GM12878 (cell line): Measurements from ENCODE around the gene TMEM223. TPM values are rescaled to one million over a fixed set of nuclear protein-coding genes. Genes with fewer than 3 reads are reported as not detected.

Source experiments
- BACH1 ChIP-seq: fragments of 450-650 bp; IDR thresholded peaks from 2 replicates; pipeline ENCODE4 v1.6.1; 2017; ENCODE audit warnings: mild to moderate bottlenecking, borderline replicate concordance
- BCL11A ChIP-seq: IDR thresholded peaks from 2 replicates; pipeline ENCODE4 v1.6.1; 2011; ENCODE audit warnings: low read depth, low read length
- BCL3 ChIP-seq: IDR thresholded peaks from 2 replicates; pipeline ENCODE4 v1.6.1; 2011; ENCODE audit warnings: borderline replicate concordance, low read depth, mild to moderate bottlenecking, moderate library complexity, low read length; ENCODE audit not compliant: insufficient read depth, poor library complexity, severe bottlenecking
- BMI1 ChIP-seq: fragments of 450-650 bp; IDR thresholded peaks from 2 replicates; pipeline ENCODE4 v1.6.1; 2016; ENCODE audit warnings: mild to moderate bottlenecking, moderate library complexity, borderline replicate concordance
- BRCA1 ChIP-seq: IDR thresholded peaks from 2 replicates; pipeline ENCODE4 v1.6.1; 2011; ENCODE audit warnings: low read depth, low read length, improper control_type of control experiment
- ESRRA ChIP-seq: IDR thresholded peaks from 2 replicates; pipeline ENCODE4 v1.6.1; 2012; ENCODE audit warnings: mild to moderate bottlenecking, low read length, improper control_type of control experiment
- EZH2 ChIP-seq: IDR thresholded peaks from 2 replicates; pipeline ENCODE4 v1.6.1; 2012; ENCODE audit warnings: low read depth, mild to moderate bottlenecking, control low read depth, inconsistent platforms, low read length, borderline replicate concordance; ENCODE audit not compliant: control insufficient read depth
- GABPA ChIP-seq: IDR thresholded peaks from 2 replicates; pipeline ENCODE4 v1.6.1; 2014; ENCODE audit warnings: antibody characterized with exemption, low read depth, mild to moderate bottlenecking, inconsistent platforms
- IKZF1 ChIP-seq: fragments of 450-650 bp; conservative IDR thresholded peaks from 2 replicates; pipeline ENCODE4 v1.6.1; 2017; ENCODE audit warnings: antibody characterized with exemption, mild to moderate bottlenecking
- IRF3 ChIP-seq: fragments of 450-650 bp; IDR thresholded peaks from 2 replicates; pipeline ENCODE4 v1.6.1; 2014; ENCODE audit warnings: mild to moderate bottlenecking
- JUNB ChIP-seq: IDR thresholded peaks from 2 replicates; pipeline ENCODE4 v1.6.1; 2016; ENCODE audit warnings: antibody characterized with exemption, mild to moderate bottlenecking
- LARP7 ChIP-seq: fragments of 450-650 bp; IDR thresholded peaks from 2 replicates; pipeline ENCODE4 v1.6.1; 2017; ENCODE audit warnings: mild to moderate bottlenecking
- MEF2B ChIP-seq: fragments of 450-650 bp; IDR thresholded peaks from 2 replicates; pipeline ENCODE4 v1.6.1; 2018; ENCODE audit warnings: mild to moderate bottlenecking, moderate library complexity; ENCODE audit not compliant: partially characterized antibody, poor library complexity, severe bottlenecking
- NBN ChIP-seq: fragments of 450-650 bp; IDR thresholded peaks from 2 replicates; pipeline ENCODE4 v1.6.1; 2016
- NR2C1 ChIP-seq: fragments of 450-650 bp; IDR thresholded peaks from 2 replicates; pipeline ENCODE4 v1.6.1; 2017; ENCODE audit warnings: antibody characterized with exemption, mild to moderate bottlenecking, moderate library complexity
- PBX3 ChIP-seq: IDR thresholded peaks from 2 replicates; pipeline ENCODE4 v1.6.1; 2011; ENCODE audit warnings: mild to moderate bottlenecking, low read depth, low read length, moderate library complexity; ENCODE audit not compliant: insufficient replicate concordance
- POLR2AphosphoS2 ChIP-seq: IDR thresholded peaks from 2 replicates; pipeline ENCODE4 v1.6.1; 2011; ENCODE audit warnings: low read depth, mild to moderate bottlenecking, low read length, improper control_type of control experiment, moderate library complexity
- RELB ChIP-seq: fragments of 450-650 bp; IDR thresholded peaks from 2 replicates; pipeline ENCODE4 v1.6.1; 2017; ENCODE audit warnings: low read depth, mild to moderate bottlenecking, moderate library complexity
- REST ChIP-seq: IDR thresholded peaks from 2 replicates; pipeline ENCODE4 v1.6.1; 2012; ENCODE audit warnings: mild to moderate bottlenecking, low read depth, low read length
- SIN3A ChIP-seq: IDR thresholded peaks from 2 replicates; pipeline ENCODE4 v1.6.1; 2012; ENCODE audit warnings: low read depth, low read length, improper control_type of control experiment
- STAT1 ChIP-seq: fragments of 450-650 bp; conservative IDR thresholded peaks from 2 replicates; pipeline ENCODE4 v1.6.1; 2014; ENCODE audit warnings: antibody characterized with exemption, mild to moderate bottlenecking
- polyA plus RNA-seq, 11 experiments: library from polyadenylated mRNA; depleted of rRNA in 4 of 11; unstranded in 6 of 11; stranded (reverse) in 5 of 11; fragments of >200 nt; fragmentation: Nextera tagmentation in 4 of 11; fragmentation: Illumina TruSeq in 1 of 11; extraction: Ambion mirVana in 4 of 11; extraction: Trizol in 1 of 11; gene quantifications; 1 replicate in 1 of 11; 2 replicates in 10 of 11; pipeline versions ENCODE4 v1.2.1 to v1.2.3, GENCODE V29; 2011 to 2016; ENCODE audit warnings: inconsistent platforms in 2 of 11, missing spikeins in 2 of 11, low read depth in 1 of 11
- total RNA-seq, 4 experiments: library from RNA; depleted of rRNA in 3 of 4; stranded (reverse); fragments of >200 nt in 3 of 4; fragmentation: Illumina TruSeq in 1 of 4; extraction: Trizol in 1 of 4; gene quantifications; 2 replicates each; pipeline versions ENCODE4 v1.2.1 to v1.2.3, GENCODE V29; 2013 to 2021

The TMEM223 gene
- total and polyA plus RNA-seq, 10 of the 15 experiments (the other 5 are each of a cell fraction or from before 2014, with no cell fraction given), result 5.3 to 33.2 (median 14.0) TPM

GRCh38 chr11:62805076-62805892 is 13.5 kb upstream of the TMEM223 start, which contains the start of gene NXF1 (continued):
- TF ChIP-seq PBX3 (peak; percentile 55), BCL11A (peak; percentile 30; the same call in 1 of the 2 replicates), MEF2B (no peak), RELB (0 out of 2 replicates have a peak, but pooled peaks have one; percentile 46), BMI1 (no peak), SIN3A (peak; percentile 95), POLR2AphosphoS2 (peak; percentile 100), JUNB (no peak), GABPA (no peak), IKZF1 (peak; percentile 79), LARP7 (peak; percentile 93), BRCA1 (no peak), BCL3 (peak; percentile 63), EZH2 (no peak), NR2C1 (peak; percentile 38; the same call in 1 of the 2 replicates), REST (peak; percentile 49; the same call in 1 of the 2 replicates), STAT1 (peak; percentile 83), IRF3 (peak; percentile 45; the same call in 1 of the 2 replicates), ESRRA (no peak), BACH1 (peak; percentile 97), NBN (peak; percentile 65; the same call in 1 of the 2 replicates)
